GM19099 (cell line): Measurements from ENCODE around the gene ZBTB7C.

Experiments used
- POLR2A ChIP-seq: IDR thresholded peaks from 3 replicates; pipeline ENCODE4 v1.6.1; 2011; ENCODE audit warnings: low read depth; ENCODE audit not compliant: insufficient read length; ENCODE audit errors: extremely low read depth

Gene ZBTB7C

GRCh38 chr18:48139431-48140347 is 269.5 kb downstream of the ZBTB7C start:
- TF ChIP-seq POLR2A, result no peak

GRCh38 chr18:48138660-48139430 is 270.3 kb downstream of the ZBTB7C start:
- no peak for TF ChIP-seq POLR2A

- TF ChIP-seq POLR2A, result no peak
Observed at GRCh38 chr18:48138210-48138609, 271.0 kb downstream of the ZBTB7C start.

- TF ChIP-seq POLR2A, result no peak
Observed at GRCh38 chr18:48137374-48138081, 271.7 kb downstream of the ZBTB7C start.

- TF ChIP-seq POLR2A, result no peak
Observed at GRCh38 chr18:48136827-48137373, 272.3 kb downstream of the ZBTB7C start.

- no peak for TF ChIP-seq POLR2A
Observed at GRCh38 chr18:48136051-48136826, 272.9 kb downstream of the ZBTB7C start.

- no peak for TF ChIP-seq POLR2A
Observed at GRCh38 chr18:48135436-48135966, 273.7 kb downstream of the ZBTB7C start.

- TF ChIP-seq POLR2A, result no peak
Observed at GRCh38 chr18:48134609-48135008, 274.6 kb downstream of the ZBTB7C start.

- no peak for TF ChIP-seq POLR2A
Observed at GRCh38 chr18:48133671-48134251, 275.4 kb downstream of the ZBTB7C start.

- TF ChIP-seq POLR2A, result no peak
Observed at GRCh38 chr18:48132797-48133655, 276.2 kb downstream of the ZBTB7C start.

GRCh38 chr18:48131042-48131441 is 278.1 kb downstream of the ZBTB7C start:
- TF ChIP-seq POLR2A, result no peak

- TF ChIP-seq POLR2A, result no peak
Observed at GRCh38 chr18:48129621-48130082, 279.5 kb downstream of the ZBTB7C start.

- no peak for TF ChIP-seq POLR2A
Observed at GRCh38 chr18:48127606-48128005, 281.6 kb downstream of the ZBTB7C start.
